SJSA1 (cell line): ENCODE data around the gene ARMC8. TPM values are rescaled to one million over a fixed set of nuclear protein-coding genes. Genes with fewer than 3 reads are reported as not detected.

Source experiments
- DNase-seq, 2 experiments: peaks; one replicate each; pipeline ENCODE4 v3.0.0-alpha.2; 2015 to 2020; ENCODE audit warnings: low spot score in 2 of 2, low read depth in 1 of 2
- H3K27ac ChIP-seq: fragments of 250-450 bp; sonication (Bioruptor Pico); 2 replicates; pipeline ENCODE4 v1.5.1; 2020; ENCODE audit warnings: mild to moderate bottlenecking, moderate library complexity
- H3K27me3 ChIP-seq: fragments of 250-450 bp; sonication (Bioruptor Pico); replicated peaks from 2 replicates; pipeline ENCODE4 v1.5.1; 2020; ENCODE audit warnings: mild to moderate bottlenecking, moderate library complexity
- H3K36me3 ChIP-seq: fragments of 250-450 bp; sonication (Bioruptor Pico); 2 replicates; pipeline ENCODE4 v1.5.1; 2020; ENCODE audit warnings: mild to moderate bottlenecking
- H3K4me1 ChIP-seq: fragments of 250-450 bp; sonication (Bioruptor Pico); replicated peaks from 2 replicates; pipeline ENCODE4 v1.6.1; 2021; ENCODE audit warnings: mild to moderate bottlenecking
- H3K4me3 ChIP-seq: fragments of 250-450 bp; sonication (Bioruptor Pico); 2 replicates; pipeline ENCODE4 v1.5.1; 2020; ENCODE audit warnings: mild to moderate bottlenecking
- H3K9me3 ChIP-seq: fragments of 250-450 bp; sonication (Bioruptor Pico); replicated peaks from 2 replicates; pipeline ENCODE4 v1.5.1; 2020; ENCODE audit warnings: mild to moderate bottlenecking
- total RNA-seq: library from RNA; depleted of rRNA; stranded (reverse); fragments of >200 nt; shearing (Covaris generic); gene quantifications from 2 replicates; pipeline ENCODE4 v1.2.3, GENCODE V29; 2014

ARMC8 gene
- total RNA-seq, 1 experiment from 2014 or later, result 42.9 TPM

DNA sequence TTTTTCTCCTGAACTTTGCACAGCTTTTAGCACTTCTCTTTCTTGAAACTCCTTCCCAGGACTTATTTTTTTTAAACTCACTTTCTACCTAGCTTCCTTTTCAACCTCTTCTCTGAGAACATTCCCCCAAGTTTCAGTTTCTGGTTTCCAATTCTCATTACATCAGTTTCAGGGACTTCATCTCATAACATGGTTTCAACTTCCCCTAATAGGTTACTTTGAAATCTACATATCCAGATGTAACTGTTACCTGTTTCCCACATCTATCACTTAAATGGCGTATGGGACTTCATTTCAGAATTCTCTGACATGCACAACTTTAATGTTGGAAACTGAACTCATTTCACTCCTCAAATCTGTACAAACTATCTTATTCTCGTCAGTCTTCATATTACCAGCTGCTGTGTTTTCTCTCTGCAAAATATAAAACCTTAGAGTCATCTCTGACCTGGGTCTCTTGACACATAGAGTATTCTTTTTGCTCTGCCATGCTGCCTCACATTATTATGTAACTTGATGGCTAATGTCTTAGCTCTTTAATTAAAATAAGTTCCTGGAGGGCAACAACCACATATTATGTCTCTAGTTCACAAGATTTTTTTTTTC, 84.2 kb downstream of the ARMC8 start:
- no peaks in the 10 kb centered on the region for H3K9me3 ChIP-seq
- no peaks in the 10 kb centered on the region for H3K27me3 ChIP-seq
- no peak for DNase-seq
- H3K4me1 ChIP-seq, result no peaks in the 10 kb centered on the region
- H3K36me3 ChIP-seq, result peaks cover 24% of the 10 kb centered on the region
- no peak overlapping the region for H3K27ac ChIP-seq
- no peak overlapping the region for H3K4me3 ChIP-seq

DNA sequence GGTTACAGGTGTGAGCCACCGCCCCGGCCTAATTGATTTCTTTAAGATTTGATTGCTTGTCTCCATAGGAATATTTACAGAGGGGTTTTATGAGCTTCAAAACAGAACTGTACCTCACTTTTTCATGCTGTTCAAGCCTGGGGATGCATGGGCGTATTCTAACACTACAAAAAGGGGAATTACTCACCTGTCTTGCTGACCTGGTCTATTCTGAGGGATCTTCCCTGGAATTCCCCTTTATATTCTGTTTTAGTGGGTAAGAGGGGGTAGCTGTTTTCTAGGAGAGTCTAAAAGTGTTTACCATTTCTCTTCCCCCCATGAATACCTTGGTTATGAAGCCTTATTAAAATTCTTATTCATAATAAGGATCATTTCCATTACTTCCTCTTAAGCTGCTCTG, 94.5 kb downstream of the ARMC8 start:
- DNase-seq, result no peak
- H3K4me1 ChIP-seq, result no peaks in the 10 kb centered on the region
- H3K36me3 ChIP-seq, result peaks cover 14% of the 10 kb centered on the region
- no peak overlapping the region for H3K27ac ChIP-seq
- no peaks in the 10 kb centered on the region for H3K27me3 ChIP-seq
- H3K9me3 ChIP-seq, result no peaks in the 10 kb centered on the region
- no peak overlapping the region for H3K4me3 ChIP-seq

DNA sequence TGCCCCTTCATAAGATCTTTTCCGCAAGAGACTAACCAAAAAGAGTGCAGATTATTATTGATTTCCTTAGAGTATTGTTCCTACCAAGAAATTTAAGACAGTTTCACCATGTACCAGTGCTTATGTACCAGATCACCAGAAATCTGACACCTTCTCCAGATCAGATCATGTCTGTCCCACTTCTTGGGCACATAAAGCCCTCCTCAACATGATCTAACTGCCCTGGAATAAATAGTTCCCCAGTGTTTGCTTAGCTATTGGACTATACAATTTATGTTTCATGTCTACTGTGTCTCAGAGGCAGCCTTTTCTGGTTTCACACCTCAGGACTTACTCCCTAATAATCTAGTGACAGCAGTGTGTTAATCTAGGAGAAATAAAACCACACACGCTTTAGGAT, 95.7 kb downstream of the ARMC8 start:
- Histone ChIP-seq H3K9me3 (no peaks in the 10 kb centered on the region), H3K36me3 (peaks cover 15% of the 10 kb centered on the region), H3K4me1 (no peaks in the 10 kb centered on the region), H3K27me3 (no peaks in the 10 kb centered on the region), H3K4me3 (no peak overlapping the region), H3K27ac (no peak overlapping the region)
- no peak for DNase-seq

- Histone ChIP-seq H3K27ac (no peak overlapping the region), H3K4me3 (no peak overlapping the region), H3K9me3 (no peaks in the 10 kb centered on the region), H3K36me3 (peaks cover 19% of the 10 kb centered on the region), H3K27me3 (no peaks in the 10 kb centered on the region), H3K4me1 (no peaks in the 10 kb centered on the region)
- DNase-seq, result no peak
These were observed 97.0 kb downstream of the ARMC8 start for GRCh38 chr3:138284079-138284478.

DNA sequence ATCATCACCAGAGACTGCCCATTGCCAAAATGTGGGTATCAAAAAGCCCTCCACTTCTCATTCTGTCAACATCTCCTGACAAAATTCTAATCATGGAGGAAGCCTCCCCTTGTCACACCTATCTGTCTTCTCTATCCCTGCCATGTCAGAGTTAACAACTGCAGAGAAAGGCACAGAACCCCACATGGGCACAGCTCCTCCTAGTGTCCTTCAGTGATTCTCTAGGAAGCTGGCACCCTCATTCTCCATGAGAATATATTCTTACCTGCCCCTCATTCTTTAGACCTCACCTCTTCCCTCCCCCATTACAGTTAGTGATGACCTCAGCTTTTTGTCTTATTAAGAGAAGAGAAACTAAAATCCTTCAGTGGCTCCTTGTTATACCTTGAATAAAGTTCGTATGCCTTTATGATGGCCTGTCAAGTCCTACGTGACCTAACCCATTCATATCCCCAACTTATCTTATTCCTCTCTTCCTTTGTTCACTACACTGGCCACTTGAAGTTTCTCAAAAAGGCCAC, 97.9 kb downstream of the ARMC8 start:
- H3K36me3 ChIP-seq, result peaks cover 19% of the 10 kb centered on the region
- no peak overlapping the region for H3K4me3 ChIP-seq
- no peak overlapping the region for H3K27ac ChIP-seq
- no peak for DNase-seq
- no peaks in the 10 kb centered on the region for H3K4me1 ChIP-seq
- no peaks in the 10 kb centered on the region for H3K9me3 ChIP-seq
- no peaks in the 10 kb centered on the region for H3K27me3 ChIP-seq

DNA sequence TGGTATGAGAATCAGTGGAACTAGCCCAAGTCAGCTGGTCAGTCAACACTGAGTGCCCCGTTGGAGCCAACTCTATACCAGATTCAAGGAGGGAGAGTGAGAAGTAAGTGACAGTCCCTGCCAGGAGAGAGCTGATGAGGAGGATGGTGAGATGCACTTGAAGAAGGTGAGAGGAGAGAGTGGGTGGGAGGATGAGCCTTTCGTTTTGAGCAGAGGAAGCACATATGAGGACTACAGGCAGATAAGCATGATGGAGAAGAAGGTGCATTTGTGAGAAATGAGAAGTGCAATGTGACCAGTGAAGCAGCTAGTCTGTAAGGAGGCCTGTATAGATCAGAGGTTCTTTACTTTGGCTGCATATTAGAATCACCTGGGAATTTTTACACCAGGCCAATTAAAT, 102.2 kb downstream of the ARMC8 start:
- Histone ChIP-seq H3K4me1 (no peaks in the 10 kb centered on the region), H3K36me3 (peaks cover 35% of the 10 kb centered on the region), H3K4me3 (no peak overlapping the region), H3K27me3 (no peaks in the 10 kb centered on the region), H3K27ac (no peak overlapping the region), H3K9me3 (no peaks in the 10 kb centered on the region)
- DNase-seq, result no peak

GRCh38 chr3:138289701-138290100, 102.6 kb downstream of the ARMC8 start:
- Histone ChIP-seq H3K36me3 (peaks cover 35% of the 10 kb centered on the region), H3K27ac (no peak overlapping the region), H3K4me3 (no peak overlapping the region), H3K27me3 (no peaks in the 10 kb centered on the region), H3K9me3 (no peaks in the 10 kb centered on the region), H3K4me1 (no peaks in the 10 kb centered on the region)
- no peak for DNase-seq

GRCh38 chr3:138296639-138297038, 109.5 kb downstream of the ARMC8 start:
- Histone ChIP-seq H3K4me1 (no peaks in the 10 kb centered on the region), H3K36me3 (peaks cover 12% of the 10 kb centered on the region), H3K27ac (no peak overlapping the region), H3K27me3 (no peaks in the 10 kb centered on the region), H3K4me3 (no peak overlapping the region), H3K9me3 (no peaks in the 10 kb centered on the region)
- DNase-seq, result no peak

DNA sequence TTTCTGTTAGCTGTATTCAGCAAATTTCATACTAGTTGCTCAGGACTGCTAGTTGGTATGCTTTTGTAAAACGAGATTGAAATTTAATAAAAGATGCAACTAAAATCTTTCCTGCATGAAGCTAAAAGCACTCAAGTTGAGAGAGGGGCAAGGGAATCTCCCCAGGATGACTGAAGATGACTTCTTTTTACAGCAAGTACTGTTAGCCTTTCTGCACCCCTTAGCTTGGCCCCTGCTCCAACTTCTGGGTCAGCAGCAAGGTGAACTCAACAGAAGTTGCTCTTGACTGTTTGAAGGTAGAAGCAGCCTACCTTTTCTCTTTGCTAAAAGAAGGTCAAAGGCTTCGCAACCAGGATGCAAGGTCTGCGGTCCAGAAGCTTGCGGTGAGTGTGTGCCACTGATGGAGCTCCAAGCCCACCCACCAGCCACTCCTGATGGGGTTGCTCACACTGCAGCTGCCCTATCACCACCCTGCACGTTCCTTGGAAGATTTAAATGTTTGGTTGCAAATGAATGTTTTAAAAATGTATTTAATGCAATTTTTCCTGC, 110.0 kb downstream of the ARMC8 start:
- no peaks in the 10 kb centered on the region for H3K27me3 ChIP-seq
- H3K27ac ChIP-seq, result no peak overlapping the region
- H3K4me3 ChIP-seq, result no peak overlapping the region
- no peak for DNase-seq
- H3K4me1 ChIP-seq, result no peaks in the 10 kb centered on the region
- no peaks in the 10 kb centered on the region for H3K9me3 ChIP-seq
- H3K36me3 ChIP-seq, result peaks cover 11% of the 10 kb centered on the region; the same call in 1 of the 2 replicates

GRCh38 chr3:138297876-138298275, 110.8 kb downstream of the ARMC8 start:
- H3K27ac ChIP-seq, result no peak overlapping the region
- no peaks in the 10 kb centered on the region for H3K27me3 ChIP-seq

GRCh38 chr3:138300647-138301046, 113.5 kb downstream of the ARMC8 start:
- Histone ChIP-seq H3K9me3 (no peaks in the 10 kb centered on the region), H3K4me1 (no peaks in the 10 kb centered on the region), H3K4me3 (no peak overlapping the region), H3K27ac (no peak overlapping the region), H3K27me3 (no peaks in the 10 kb centered on the region), H3K36me3 (peaks cover 6% of the 10 kb centered on the region; the same call in 1 of the 2 replicates)
- DNase-seq, result no peak

More at GRCh38 chr3:138297876-138298275, 110.8 kb downstream of the ARMC8 start:
- Histone ChIP-seq H3K4me1 (no peaks in the 10 kb centered on the region), H3K4me3 (no peak overlapping the region), H3K36me3 (peaks cover 11% of the 10 kb centered on the region; the same call in 1 of the 2 replicates), H3K9me3 (no peaks in the 10 kb centered on the region)
- no peak for DNase-seq

GRCh38 chr3:138303474-138303873, 116.4 kb downstream of the ARMC8 start:
- 0 out of 2 replicates have a peak, but pooled peaks cover 4% of the 10 kb centered on the region for H3K9me3 ChIP-seq
- no peak overlapping the region for H3K27ac ChIP-seq
- DNase-seq, result no peak
- H3K27me3 ChIP-seq, result no peaks in the 10 kb centered on the region
- H3K4me1 ChIP-seq, result no peaks in the 10 kb centered on the region
- H3K4me3 ChIP-seq, result no peak overlapping the region
- H3K36me3 ChIP-seq, result no peaks in the 10 kb centered on the region

DNA sequence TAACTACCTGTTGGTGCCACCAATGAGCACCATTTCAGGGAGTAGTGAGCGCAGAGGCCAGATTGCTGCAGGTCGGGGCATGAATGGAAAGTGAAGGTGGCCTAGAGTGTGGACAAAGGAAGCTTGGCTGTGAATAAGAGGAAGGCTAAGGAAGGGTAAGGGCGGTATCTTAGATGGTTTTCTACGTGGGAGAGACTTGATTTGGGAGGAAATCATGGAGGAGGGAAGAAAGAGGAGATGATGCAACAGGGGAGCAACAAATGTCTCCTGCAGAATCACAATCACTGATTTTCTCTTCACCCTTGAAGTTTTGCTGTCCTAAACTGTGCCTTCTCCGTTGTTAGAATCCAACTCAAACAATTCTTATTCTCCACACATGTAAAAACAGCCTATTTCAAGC, 120.8 kb downstream of the ARMC8 start:
- Histone ChIP-seq H3K27me3 (no peaks in the 10 kb centered on the region), H3K4me1 (no peaks in the 10 kb centered on the region), H3K36me3 (no peaks in the 10 kb centered on the region), H3K27ac (no peak overlapping the region), H3K4me3 (no peak overlapping the region), H3K9me3 (0 out of 2 replicates have a peak, but pooled peaks cover 4% of the 10 kb centered on the region)
- no peak for DNase-seq

DNA sequence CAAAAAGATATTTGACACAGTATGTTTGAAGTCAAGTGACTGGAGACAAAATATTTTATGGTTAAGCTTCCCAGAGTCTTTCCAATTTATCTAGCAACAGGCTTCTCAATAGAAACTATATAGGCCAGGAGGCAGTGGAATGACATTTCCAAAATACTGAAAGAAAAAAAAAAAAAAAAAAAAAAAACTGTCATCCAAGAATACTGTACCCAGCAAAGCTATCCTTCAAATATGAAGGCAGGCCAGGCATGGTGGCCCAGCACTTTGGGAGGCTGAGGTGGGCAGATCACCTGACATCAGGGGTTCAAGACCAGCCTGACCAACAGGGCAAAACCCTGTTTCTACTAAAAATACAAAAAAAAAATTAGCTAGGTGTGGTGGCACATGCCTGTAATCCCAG, 121.7 kb downstream of the ARMC8 start:
- Histone ChIP-seq H3K27ac (no peak overlapping the region), H3K27me3 (no peaks in the 10 kb centered on the region), H3K4me1 (no peaks in the 10 kb centered on the region), H3K4me3 (no peak overlapping the region), H3K9me3 (0 out of 2 replicates have a peak, but pooled peaks cover 4% of the 10 kb centered on the region), H3K36me3 (no peaks in the 10 kb centered on the region)
- no peak for DNase-seq
